GM18505 (cell line): ENCODE data around the gene RNF217.

Experiments
- ATAC-seq: cut with Tn5 transposase; IDR thresholded peaks from one replicate; pipeline ENCODE4 v1.9.1; 2021; ENCODE audit not compliant: unreplicated experiment
- POLR2A ChIP-seq: IDR thresholded peaks from 4 replicates; pipeline ENCODE4 v1.6.1; 2011; ENCODE audit warnings: borderline replicate concordance; ENCODE audit not compliant: insufficient read depth, insufficient read length; ENCODE audit errors: extremely low read depth

RNF217 gene

DNA sequence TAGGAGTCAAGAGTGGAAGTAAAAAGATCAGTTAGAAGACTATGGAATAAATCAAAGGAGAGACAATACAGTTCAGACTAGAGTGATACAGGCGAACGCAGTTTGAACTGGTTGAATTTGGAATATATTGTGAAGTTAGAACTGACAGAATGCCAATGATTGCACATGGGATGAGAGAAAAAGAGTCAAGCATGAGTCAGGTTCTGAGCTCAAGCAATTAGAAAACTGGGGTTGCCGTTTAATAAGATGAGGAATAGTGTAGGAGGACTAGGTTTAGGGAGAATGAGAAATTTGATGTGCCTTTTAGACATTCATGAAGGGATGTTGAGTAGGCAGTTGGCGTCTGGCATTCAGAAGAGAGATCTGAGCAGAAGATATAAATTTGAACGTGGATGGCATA, 8.0 kb downstream of the RNF217 start:
- TF ChIP-seq POLR2A: no peak
- no peak for ATAC-seq

DNA sequence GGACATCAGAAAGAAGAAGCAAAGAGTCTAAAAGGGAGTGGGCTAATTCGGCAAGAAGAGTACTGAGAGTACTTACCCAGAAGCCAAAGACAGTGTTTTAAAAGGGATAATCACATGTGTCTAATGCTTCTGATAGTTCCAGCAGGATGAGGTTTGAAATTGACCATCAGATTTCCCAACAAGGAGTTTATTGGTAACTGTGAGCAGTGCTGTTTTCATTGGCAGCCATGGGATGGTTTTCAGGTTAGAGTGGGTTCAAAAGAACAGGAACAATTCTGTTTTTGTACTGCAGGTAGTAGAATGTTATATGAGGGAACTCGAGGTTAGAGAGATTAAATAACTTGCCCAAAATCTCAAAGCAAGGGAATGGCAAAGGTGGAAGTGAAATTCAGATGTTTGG, 8.5 kb downstream of the RNF217 start:
- no peak for TF ChIP-seq POLR2A

DNA sequence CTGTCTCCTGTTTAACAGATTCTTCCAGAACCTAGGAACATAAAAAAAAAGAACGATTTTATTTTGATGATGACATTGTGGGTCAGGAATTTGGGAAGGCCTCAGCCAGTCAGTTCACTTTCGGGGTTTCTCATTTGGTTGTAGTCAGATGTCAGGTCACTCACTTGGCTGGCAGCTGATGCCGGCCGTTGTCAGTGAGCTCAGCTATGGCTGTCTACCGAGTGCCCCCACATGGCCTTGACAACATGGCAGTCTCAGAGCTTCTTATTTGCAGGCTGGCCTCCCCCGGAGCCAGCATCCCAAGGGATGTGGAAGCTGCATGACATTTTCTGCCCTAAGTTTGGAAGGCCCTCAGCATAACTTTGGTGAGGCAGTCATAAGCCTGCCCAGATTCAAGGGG, 11.5 kb downstream of the RNF217 start:
- ATAC-seq: no peak
- TF ChIP-seq POLR2A: no peak

More for the DNA sequence above, 8.5 kb downstream of the RNF217 start:
- no peak for ATAC-seq

DNA sequence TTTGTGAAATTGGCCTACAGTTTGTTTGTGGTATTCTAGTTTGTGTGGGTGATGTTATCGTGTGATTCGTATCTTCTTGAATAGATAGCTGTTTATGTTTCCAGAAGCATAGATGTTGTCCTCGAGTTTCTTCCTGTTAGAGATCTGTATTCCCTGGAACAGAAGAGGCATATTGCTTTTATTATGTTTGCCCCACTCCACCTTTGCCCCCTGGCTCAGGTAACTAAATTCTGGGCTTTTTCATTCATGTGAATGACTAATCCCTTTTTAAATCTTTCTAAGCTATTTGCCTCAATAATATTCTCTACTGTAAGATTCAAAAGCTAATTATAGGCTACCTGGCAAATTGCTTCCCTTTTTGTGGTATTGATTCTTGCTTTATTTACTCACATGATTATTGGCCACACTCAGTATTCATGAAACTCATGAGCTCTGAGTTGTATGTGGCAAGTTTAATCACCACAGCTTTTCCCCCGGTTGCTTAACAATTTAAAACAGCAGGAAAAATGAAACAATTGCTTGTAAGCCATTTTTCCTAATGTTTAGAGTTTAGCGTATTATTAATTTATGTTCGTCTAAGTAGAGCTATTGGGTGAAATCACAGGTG, 12.6 kb downstream of the RNF217 start:
- no peak for TF ChIP-seq POLR2A
- no peak for ATAC-seq

DNA sequence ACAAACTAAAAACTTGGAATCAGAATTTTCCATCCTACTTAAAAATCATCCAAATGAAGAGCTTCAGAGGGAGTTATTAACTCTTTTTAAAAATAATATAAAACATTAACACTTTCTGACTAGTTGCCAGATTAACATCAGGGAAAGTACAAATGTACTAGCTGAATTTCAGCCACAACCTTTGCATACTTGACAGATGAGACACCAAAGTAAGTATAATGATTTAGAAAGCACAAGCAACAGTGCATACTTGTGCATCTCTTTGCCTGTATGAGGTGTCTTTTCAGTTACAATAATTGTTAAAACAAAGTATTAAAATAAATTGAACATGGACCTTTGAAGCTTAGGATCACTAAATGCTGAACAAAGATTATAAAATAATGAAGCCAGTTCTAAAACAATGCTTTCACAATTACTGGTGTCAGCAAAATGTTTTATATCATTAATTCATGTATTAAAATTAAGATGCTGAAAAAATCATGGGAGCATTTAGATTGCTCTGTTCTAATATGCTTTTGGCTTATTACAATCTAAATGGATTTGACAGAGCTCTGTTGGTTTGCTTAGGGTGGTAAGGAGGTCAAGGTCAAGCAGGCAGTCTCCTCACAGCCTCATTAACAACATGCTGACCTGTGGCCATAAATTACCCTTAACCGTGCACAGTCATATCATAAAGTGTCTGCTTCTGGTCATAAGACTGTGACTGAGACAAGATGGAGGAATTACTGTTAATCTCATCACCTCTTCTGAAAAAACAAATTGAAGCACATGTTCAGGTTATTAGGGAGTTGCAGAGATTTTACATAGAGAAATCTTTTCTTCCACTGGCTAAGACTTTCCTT, 15.1 kb downstream of the RNF217 start:
- no peak for TF ChIP-seq POLR2A
- ATAC-seq: no peak

DNA sequence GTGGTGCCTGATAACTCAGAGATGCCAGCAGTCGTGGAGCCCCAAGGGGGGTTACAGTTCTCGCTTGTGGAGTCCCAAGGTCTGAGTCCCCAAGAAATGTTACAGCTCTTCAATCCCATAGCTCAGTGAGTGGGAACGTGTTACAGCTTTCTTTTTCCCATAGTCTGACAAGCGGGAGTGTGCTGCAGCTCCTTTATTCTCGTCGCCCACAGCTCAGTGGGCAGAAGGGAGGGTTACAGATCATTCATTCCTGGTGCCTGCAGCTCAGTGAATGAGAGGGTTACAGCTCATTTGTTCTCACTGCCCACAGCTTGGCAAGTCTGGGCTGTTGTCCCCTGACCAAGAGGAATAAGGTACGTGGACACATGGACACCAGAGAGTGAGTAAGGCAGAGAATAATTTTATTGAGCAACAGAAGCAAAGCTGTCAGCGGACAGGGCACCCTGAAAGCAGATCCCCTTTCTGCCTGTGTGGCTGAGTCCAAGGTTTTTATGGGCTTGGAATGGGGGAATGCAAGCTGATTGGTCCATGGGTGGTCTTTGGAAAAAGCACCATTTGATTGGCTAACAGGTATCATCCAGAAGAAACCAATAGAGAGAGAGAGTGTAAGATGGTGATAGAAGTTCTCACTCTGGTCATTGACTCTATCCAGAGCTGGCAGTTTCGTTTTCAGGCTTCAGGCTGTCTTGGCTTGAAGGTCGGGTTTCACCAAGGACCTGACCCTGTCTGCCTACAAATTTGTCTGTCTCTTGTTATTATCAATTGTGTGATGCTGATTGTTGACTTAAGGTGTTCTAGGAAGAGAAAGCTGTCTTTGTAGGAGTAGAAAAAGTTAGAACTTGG, 16.4 kb downstream of the RNF217 start:
- no peak for TF ChIP-seq POLR2A
- no peak for ATAC-seq

DNA sequence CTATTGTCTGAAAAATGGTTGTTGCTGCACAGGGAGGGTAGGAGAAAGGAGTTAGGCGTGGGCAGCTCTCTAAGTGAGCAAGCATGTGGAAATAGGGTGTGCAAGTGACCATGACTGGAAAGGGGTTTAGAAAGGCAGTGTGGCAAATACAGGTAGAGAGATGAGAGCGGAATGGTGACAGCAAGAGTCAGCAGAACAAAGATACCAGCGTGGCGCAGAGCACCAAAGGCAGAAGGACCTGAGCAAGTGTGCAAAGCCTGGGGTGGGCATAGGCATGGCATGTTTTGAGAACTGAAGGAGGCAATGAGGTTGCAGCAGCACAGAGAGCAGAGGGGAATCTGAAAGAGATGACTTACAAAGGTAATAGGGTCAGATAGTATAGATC, 17.0 kb downstream of the RNF217 start:
- TF ChIP-seq POLR2A: no peak
- ATAC-seq: no peak

DNA sequence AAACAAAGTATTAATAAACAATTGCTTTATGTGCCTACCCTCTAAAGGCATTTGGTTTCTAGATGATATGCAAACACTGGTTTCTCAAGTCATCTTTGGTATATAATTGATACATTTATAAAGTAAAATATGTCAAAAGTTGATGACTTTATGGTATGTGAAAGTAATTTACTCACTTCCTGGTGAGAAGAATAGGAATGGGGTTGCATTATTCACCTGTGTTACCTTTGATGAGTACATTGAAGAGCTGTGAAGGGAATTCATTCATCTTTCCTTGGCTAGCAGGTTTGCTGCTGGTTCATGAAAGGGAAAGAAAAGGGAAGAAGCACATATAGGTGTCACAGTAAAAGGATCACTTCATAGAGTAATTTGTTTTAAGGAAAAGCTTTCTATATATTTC, 20.4 kb downstream of the RNF217 start:
- no peak for ATAC-seq
- no peak for TF ChIP-seq POLR2A

DNA sequence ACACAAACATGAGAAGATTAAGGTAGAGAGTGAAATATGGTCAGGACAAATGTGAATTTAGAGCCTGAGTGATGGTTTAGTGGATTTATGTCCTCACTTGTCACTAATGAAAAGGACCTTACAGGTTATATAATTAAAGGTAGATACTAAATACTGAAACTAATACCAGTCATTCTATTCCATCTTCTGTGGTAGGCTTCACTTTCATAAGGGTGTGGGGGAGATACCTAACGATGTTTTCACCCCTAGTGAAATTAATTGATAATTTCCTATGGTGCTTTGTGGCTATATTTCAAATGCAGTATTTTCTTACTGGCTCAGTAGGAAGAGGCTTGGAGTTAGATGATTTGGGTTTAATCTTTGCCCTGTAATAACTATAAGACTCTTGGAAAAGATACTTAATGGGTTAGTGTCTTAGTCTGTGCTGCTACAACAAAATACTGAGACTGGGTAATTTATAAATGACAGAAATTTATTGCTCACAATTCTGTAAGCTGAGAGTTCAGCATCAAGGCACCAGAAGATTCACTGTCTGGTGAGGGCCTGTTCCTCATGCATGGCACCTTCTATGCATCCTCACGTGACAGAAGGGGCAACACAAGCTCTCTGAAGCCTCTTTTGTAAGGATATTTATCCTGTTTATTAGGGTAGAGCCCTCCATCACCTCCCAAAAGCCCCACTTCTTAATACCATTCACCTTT, 21.3 kb downstream of the RNF217 start:
- ATAC-seq: peak; percentile 55
- no peak for TF ChIP-seq POLR2A

DNA sequence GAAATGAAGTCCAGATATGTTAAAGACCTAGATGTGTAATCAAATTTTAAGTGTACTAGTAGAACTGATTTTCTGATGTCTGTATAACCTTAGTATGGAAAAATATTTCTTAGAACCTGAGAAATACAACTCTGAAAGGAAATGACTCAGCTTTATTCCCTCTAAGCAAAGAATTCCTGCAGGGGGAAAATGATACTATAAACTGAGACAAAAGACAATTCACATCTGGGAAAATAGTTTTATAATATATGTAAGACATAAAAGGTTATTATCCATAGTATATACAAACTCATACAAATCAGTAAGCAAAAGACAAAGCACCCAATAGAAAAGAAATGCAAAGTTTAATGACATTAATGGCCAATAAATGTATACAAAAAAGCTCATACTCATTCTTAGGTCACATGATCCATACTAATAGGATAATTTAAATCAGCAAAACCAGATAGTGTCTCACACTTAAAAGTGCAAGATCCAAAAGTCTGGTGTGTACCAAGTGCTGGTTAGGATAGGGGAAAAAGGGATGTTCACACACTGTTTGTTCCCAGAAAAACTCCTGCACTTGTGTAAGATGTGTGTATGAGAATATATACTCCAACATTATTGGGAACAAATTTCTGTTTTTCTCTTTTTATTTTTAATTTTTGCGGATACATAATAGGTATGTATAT, 22.6 kb downstream of the RNF217 start:
- TF ChIP-seq POLR2A: no peak
- ATAC-seq: no peak

DNA sequence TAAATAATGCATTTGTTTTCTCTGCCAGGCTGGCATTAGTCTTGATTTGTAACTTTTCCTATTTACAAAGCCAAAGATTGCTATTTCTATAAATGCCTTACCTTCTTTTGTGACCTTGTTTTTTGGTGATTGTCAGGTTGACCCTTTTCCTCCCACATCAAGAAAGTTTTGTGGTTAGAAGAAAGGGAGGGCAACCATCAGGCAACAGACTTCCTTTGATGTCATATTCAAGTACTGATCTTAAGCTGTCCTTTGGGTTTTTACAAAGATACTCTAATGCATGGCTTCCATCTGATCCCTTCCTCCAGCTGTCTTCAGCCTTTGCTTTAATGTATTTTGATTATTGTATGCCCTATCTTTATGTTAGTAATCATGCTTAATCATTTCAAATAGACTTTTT, 23.9 kb downstream of the RNF217 start:
- no peak for TF ChIP-seq POLR2A

DNA sequence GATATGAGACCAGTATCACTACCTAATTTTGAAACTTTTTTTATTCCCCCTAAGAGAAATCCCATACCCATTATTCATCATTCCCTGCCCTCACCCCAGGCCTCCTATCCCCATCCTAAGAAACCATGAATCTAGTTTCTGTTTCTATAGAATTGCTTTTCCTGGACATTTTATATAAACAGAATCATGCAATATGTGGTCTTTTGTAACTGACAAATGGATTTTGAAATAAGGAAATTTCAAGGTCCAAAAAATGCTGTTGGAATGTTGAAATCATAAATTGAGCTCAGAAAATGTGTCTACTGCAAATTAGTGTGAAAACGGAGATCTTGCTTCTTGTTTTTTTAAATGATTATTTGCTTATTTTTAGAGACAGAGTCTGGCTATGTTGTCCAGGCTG, 25.1 kb downstream of the RNF217 start:
- no peak for TF ChIP-seq POLR2A
- no peak for ATAC-seq

More for the DNA sequence above, 23.9 kb downstream of the RNF217 start:
- no peak for ATAC-seq

DNA sequence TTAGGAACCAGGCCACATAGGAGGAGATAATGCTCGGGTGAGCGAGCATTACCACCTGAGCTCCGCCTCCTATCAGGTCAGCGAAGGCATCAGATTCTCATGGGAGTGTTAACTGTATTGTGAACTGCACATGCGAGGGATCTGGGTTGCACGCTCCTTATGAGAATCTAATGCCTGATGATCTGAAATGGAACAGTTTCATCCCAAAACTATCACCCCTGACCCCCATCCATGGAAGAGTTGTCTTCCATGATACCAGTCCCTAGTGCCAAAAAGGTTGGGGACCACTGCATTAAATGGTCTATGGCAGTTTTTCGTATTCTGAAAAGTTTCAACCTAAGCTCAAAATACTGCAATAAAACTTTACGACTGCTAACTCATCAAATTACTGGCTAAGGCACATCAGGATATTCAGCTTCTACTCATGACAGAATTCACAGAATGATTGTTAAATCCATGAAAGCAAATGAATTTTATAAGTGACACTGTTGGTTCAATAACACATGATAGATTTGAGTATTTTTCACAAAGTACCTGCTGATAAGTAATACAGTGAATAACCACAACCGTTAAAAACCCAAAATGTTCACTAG, 25.9 kb downstream of the RNF217 start:
- no peak for TF ChIP-seq POLR2A
- no peak for ATAC-seq
